Retinal pigment epithelial cell (primary cell): ENCODE data around the gene ACY1.

Source experiments
- DNase-seq: peaks from one replicate; pipeline ENCODE4 v3.0.0-alpha.2; 2010; ENCODE audit warnings: low read depth
- H3K4me3 ChIP-seq: 2 replicates; pipeline ENCODE4 v1.5.1; 2011; ENCODE audit warnings: mild to moderate bottlenecking, low read length, control low read depth, moderate library complexity
- CTCF ChIP-seq: conservative IDR thresholded peaks from 2 replicates; pipeline ENCODE4 v1.5.1; 2011; ENCODE audit warnings: low read depth, low read length, control low read depth, inconsistent platforms

Gene ACY1

GRCh38 chr3:51938780-51939425 is 44.4 kb upstream of the ACY1 start:
- TF ChIP-seq CTCF, result no peak
- H3K4me3 ChIP-seq, result no peak overlapping the region
- DNase-seq, result no peak

- no peak for TF ChIP-seq CTCF
- DNase-seq, result no peak
- peak overlapping the region; percentile 84 for H3K4me3 ChIP-seq
These were observed 42.5 kb upstream of the ACY1 start for GRCh38 chr3:51940648-51941462.

- peak overlapping the region; percentile 84 for H3K4me3 ChIP-seq
- DNase-seq, result no peak
- TF ChIP-seq CTCF, result no peak
These were observed 41.9 kb upstream of the ACY1 start for GRCh38 chr3:51941463-51941797.

GRCh38 chr3:51941798-51942602 is 41.3 kb upstream of the ACY1 start, which contains the start of the genes PARP3 and RRP9:
Gene PARP3, plus strand, starts transcription at chr3:51942363. Its CDS starts 993 bp downstream, at chr3:51943356.
Gene RRP9, minus strand, starts transcription at chr3:51941904. Its CDS starts 37 bp downstream, at chr3:51941867.
- TF ChIP-seq CTCF, result peak; percentile 99
- peak within 1 kb of the TSS; percentile 84 for H3K4me3 ChIP-seq
- peak; percentile 99 for DNase-seq

- TF ChIP-seq CTCF, result no peak
- peak overlapping the region; percentile 43 for H3K4me3 ChIP-seq
- no peak for DNase-seq
These were observed 40.5 kb upstream of the ACY1 start for GRCh38 chr3:51942603-51943450.

- no peak overlapping the region for H3K4me3 ChIP-seq
- no peak for DNase-seq
- no peak for TF ChIP-seq CTCF
These were observed 39.6 kb upstream of the ACY1 start for GRCh38 chr3:51943451-51944391.
